ENCODE data around the gene ODAD3.
A peak's percentile ranks its signal among the peaks of the same experiment; 100 is the strongest.

Gene ODAD3

DNA sequence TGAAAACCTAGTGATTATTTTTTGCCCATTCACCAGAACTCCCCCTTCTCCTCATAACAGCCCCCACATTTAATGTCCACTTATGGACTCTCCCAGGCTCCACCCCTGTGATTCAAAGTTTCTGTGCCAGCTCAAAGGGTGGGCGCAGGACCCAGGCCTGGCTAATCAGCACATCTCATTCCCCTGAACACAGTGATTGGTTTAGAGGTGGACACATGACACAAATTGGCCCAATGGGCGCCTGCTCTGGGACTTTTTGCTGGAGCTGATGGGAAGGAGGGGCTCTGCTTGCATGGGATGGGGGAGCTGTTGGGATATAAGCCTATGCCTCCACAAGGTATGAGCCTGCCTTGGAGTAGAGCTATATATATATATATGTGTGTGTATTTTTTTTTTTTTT, 44.6 kb downstream of the ODAD3 start:
- DNase-seq (ENCODE audit: low read depth in 1 of 2, low spot score in 1 of 2) = no peak
- Histone ChIP-seq H3K4me3 (replicated peaks; ENCODE audit: insufficient read depth, low read length) (no peak overlapping the region), H3K27ac (replicated peaks) (no peak overlapping the region), H3K27me3 (ENCODE audit: insufficient read depth, poor library complexity, severe bottlenecking) (no peaks in the 10 kb centered on the region)
- TF ChIP-seq, protein P1, sequence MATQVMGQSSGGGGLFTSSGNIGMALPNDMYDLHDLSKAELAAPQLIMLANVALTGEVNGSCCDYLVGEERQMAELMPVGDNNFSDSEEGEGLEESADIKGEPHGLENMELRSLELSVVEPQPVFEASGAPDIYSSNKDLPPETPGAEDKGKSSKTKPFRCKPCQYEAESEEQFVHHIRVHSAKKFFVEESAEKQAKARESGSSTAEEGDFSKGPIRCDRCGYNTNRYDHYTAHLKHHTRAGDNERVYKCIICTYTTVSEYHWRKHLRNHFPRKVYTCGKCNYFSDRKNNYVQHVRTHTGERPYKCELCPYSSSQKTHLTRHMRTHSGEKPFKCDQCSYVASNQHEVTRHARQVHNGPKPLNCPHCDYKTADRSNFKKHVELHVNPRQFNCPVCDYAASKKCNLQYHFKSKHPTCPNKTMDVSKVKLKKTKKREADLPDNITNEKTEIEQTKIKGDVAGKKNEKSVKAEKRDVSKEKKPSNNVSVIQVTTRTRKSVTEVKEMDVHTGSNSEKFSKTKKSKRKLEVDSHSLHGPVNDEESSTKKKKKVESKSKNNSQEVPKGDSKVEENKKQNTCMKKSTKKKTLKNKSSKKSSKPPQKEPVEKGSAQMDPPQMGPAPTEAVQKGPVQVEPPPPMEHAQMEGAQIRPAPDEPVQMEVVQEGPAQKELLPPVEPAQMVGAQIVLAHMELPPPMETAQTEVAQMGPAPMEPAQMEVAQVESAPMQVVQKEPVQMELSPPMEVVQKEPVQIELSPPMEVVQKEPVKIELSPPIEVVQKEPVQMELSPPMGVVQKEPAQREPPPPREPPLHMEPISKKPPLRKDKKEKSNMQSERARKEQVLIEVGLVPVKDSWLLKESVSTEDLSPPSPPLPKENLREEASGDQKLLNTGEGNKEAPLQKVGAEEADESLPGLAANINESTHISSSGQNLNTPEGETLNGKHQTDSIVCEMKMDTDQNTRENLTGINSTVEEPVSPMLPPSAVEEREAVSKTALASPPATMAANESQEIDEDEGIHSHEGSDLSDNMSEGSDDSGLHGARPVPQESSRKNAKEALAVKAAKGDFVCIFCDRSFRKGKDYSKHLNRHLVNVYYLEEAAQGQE (IDR thresholded peaks at IDR 0.05; ENCODE audit: insufficient replicate concordance, low read depth) = no peak
- TF ChIP-seq POLR2AphosphoS5 (IDR thresholded peaks at IDR 0.05; ENCODE audit: low read depth) (no peak), SPI1 (IDR thresholded peaks at IDR 0.05; ENCODE audit: borderline replicate concordance, low read depth) (no peak), GABPA (IDR thresholded peaks at IDR 0.05; ENCODE audit: low read depth) (no peak)
- TF ChIP-seq, protein P2, sequence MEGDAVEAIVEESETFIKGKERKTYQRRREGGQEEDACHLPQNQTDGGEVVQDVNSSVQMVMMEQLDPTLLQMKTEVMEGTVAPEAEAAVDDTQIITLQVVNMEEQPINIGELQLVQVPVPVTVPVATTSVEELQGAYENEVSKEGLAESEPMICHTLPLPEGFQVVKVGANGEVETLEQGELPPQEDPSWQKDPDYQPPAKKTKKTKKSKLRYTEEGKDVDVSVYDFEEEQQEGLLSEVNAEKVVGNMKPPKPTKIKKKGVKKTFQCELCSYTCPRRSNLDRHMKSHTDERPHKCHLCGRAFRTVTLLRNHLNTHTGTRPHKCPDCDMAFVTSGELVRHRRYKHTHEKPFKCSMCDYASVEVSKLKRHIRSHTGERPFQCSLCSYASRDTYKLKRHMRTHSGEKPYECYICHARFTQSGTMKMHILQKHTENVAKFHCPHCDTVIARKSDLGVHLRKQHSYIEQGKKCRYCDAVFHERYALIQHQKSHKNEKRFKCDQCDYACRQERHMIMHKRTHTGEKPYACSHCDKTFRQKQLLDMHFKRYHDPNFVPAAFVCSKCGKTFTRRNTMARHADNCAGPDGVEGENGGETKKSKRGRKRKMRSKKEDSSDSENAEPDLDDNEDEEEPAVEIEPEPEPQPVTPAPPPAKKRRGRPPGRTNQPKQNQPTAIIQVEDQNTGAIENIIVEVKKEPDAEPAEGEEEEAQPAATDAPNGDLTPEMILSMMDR (IDR thresholded peaks at IDR 0.05; ENCODE audit: insufficient read depth, low read length) = no peak

DNA sequence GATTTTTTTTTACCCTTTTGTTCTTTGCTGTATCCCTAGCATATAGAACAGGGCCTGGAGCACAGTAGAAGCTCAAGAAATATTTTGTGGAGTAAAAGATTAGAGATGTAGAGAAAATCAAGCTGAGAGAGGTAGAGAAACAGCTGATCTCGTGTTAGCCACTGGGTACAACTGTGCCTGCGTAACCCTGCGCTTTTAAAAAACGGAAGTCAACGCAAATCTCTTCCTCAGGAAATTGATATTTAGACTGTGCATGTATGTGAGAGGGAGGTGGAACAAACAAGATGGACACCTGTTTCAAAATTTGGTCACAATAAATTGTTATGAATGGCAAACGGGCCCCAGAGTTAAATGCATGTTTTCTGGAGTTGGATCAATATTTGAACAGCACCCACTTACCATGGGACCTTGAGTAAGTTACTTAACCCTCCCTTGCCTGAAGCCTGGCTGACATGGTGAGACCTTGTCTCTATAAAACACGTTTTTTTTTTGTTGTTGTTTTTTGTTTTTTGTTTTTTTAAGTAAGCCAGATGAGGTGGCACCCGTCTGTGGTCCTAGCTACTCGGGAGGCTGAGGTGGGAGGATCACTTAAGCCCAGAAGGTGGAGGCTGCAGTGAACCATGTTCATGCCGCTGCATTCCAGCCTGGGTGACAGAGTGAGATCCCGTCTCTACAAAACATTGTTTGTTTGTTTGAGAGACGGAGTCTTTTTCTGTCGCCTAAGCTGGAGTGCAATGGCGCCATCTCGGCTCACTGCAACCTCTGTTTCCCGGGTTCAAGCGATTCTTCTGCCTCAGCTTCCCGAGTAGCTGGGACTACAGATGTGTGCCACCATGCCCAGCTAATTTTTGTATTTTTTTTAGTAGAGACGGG, 47.5 kb downstream of the ODAD3 start:
- H3K4me3 ChIP-seq (replicated peaks; ENCODE audit: insufficient read depth, low read length) = no peak overlapping the region
- DNase-seq (ENCODE audit: low read depth in 1 of 2, low spot score in 1 of 2) = peak in 1 of 2 experiments; percentile 69
- TF ChIP-seq, protein P1 (IDR thresholded peaks at IDR 0.05; ENCODE audit: insufficient replicate concordance, low read depth) = no peak
- TF ChIP-seq SPI1 (IDR thresholded peaks at IDR 0.05; ENCODE audit: borderline replicate concordance, low read depth) = peak; percentile 97
- H3K27ac ChIP-seq (replicated peaks) = no peak overlapping the region
- peaks cover 8% of the 10 kb centered on the region for H3K27me3 ChIP-seq (ENCODE audit: insufficient read depth, poor library complexity, severe bottlenecking)

DNA sequence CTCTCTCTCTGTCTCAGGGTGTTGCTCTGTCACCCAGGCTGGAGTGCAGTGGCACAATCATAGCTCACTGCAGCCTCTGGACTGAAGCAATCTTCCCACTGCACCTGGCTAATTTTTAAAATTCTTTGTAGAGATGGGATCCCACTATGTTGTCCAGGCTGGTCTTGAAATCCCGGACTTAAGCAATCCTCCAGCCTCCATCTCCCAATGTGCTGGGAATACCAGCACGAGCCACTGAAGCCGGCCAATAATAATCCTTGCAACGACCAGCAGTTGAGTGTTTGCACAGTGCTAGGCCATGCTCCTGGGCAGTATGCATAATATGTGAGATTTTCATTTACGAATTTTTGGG, 50.2 kb downstream of the ODAD3 start:
- peaks cover 8% of the 10 kb centered on the region for H3K27me3 ChIP-seq (ENCODE audit: insufficient read depth, poor library complexity, severe bottlenecking)
- H3K4me3 ChIP-seq (replicated peaks; ENCODE audit: insufficient read depth, low read length) = no peak overlapping the region
- H3K27ac ChIP-seq (replicated peaks) = no peak overlapping the region
- DNase-seq (ENCODE audit: low read depth in 1 of 2, low spot score in 1 of 2) = no peak
- TF ChIP-seq, protein P1 (IDR thresholded peaks at IDR 0.05; ENCODE audit: insufficient replicate concordance, low read depth) = no peak
- TF ChIP-seq SPI1 (IDR thresholded peaks at IDR 0.05; ENCODE audit: borderline replicate concordance, low read depth) (no peak), GABPA (IDR thresholded peaks at IDR 0.05; ENCODE audit: low read depth) (no peak)
- TF ChIP-seq, protein P2 (IDR thresholded peaks at IDR 0.05; ENCODE audit: insufficient read depth, low read length) = no peak

Data from HL-60 (cell line).